ENCODE measurements around the gene FNDC3B.

Gene FNDC3B

GRCh38 chr3:172056416-172056815 lies 17.0 kb downstream of the FNDC3B start:
- DNase-seq, result no peak

- no peak for DNase-seq
These were observed 17.7 kb downstream of the FNDC3B start for GRCh38 chr3:172057059-172057458.

GRCh38 chr3:172057624-172058327 lies 18.4 kb downstream of the FNDC3B start:
- no peak for DNase-seq

GRCh38 chr3:172059532-172059931 lies 20.2 kb downstream of the FNDC3B start:
- DNase-seq, result no peak

- no peak for DNase-seq
These were observed 20.9 kb downstream of the FNDC3B start for GRCh38 chr3:172060234-172060633.

- DNase-seq, result no peak
These were observed 22.4 kb downstream of the FNDC3B start for GRCh38 chr3:172061724-172062184.

GRCh38 chr3:172062761-172063160 lies 23.4 kb downstream of the FNDC3B start:
- DNase-seq, result no peak

GRCh38 chr3:172063456-172064432 lies 24.4 kb downstream of the FNDC3B start:
- no peak for DNase-seq

GRCh38 chr3:172065527-172065926 lies 26.1 kb downstream of the FNDC3B start:
- no peak for DNase-seq

- DNase-seq, result no peak
These were observed 26.8 kb downstream of the FNDC3B start for GRCh38 chr3:172065967-172066762.

GRCh38 chr3:172066880-172067796 lies 27.8 kb downstream of the FNDC3B start:
- no peak for DNase-seq

- no peak for DNase-seq
These were observed 28.6 kb downstream of the FNDC3B start for GRCh38 chr3:172067837-172068440.

GRCh38 chr3:172068977-172069376 lies 29.6 kb downstream of the FNDC3B start:
- no peak for DNase-seq

GRCh38 chr3:172069478-172069877 lies 30.1 kb downstream of the FNDC3B start:
- DNase-seq, result no peak

- DNase-seq, result no peak
These were observed 30.9 kb downstream of the FNDC3B start for GRCh38 chr3:172070269-172070668.

GRCh38 chr3:172070802-172071201 lies 31.4 kb downstream of the FNDC3B start:
- no peak for DNase-seq

- DNase-seq, result no peak
These were observed 32.5 kb downstream of the FNDC3B start for GRCh38 chr3:172071780-172072330.

GRCh38 chr3:172072543-172072942 lies 33.2 kb downstream of the FNDC3B start:
- DNase-seq, result no peak

GRCh38 chr3:172073262-172073915 lies 34.0 kb downstream of the FNDC3B start:
- no peak for DNase-seq

GRCh38 chr3:172074032-172074431 lies 34.7 kb downstream of the FNDC3B start:
- DNase-seq, result no peak

GRCh38 chr3:172074586-172074985 lies 35.2 kb downstream of the FNDC3B start:
- DNase-seq, result no peak
